Epithelial cell of proximal tubule (primary cell): ENCODE data around the gene RPIA. TPM values are rescaled to one million over a fixed set of nuclear protein-coding genes. Genes with fewer than 3 reads are reported as not detected.

Source experiments
- DNase-seq: peaks from one replicate; pipeline ENCODE4 v3.0.0-alpha.2; 2011; ENCODE audit warnings: low read depth
- H3K4me3 ChIP-seq: 2 replicates; pipeline ENCODE4 v1.5.1; 2011; ENCODE audit warnings: low read depth, mild to moderate bottlenecking, low read length
- total RNA-seq: library from RNA; depleted of rRNA; stranded (reverse); fragments of >200 nt; gene quantifications from 2 replicates; pipeline ENCODE4 v1.2.3, GENCODE V29; 2015
- TF ChIP-seq, protein P1 (sequence below): conservative IDR thresholded peaks from 2 replicates; pipeline ENCODE4 v1.5.1; 2012; ENCODE audit warnings: low read depth, mild to moderate bottlenecking, low read length

Gene RPIA
- total RNA-seq, 1 donor from 2014 or later = 8.0 TPM

DNA sequence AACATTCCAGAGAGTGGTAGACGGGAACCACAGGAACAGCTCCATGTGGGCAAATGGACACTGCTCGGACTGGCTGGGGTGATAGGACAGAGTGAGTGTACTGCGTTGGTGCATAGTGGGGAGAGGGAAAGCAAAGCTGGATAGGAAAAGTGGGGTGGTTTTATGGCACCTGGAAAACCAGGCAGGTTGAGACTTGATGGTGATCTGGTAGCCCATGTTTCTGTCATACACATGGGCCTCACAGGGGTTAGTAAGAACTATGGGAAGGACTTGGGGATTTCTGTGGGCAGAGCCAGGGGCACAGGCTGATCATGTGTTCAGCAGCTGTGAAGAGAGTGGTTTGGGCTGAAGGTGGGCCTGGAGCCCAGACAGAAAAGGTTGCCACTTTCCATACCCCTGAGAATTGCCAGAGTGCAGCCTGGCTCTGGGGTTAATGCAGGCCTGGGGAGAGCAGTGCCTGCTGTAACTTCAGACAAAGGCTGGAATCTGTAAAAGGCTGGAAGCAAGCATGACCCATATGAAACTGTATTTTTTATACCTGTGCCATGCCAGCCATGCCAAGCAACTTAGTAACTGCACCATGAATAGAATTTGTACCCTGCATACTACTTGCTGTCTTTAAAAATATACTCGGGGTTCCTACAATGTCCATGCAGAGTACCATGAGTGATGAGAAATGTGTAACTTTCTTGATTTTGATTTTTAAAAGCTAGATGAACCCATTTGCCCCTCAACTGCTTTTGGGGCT lies 41.9 kb downstream of the RPIA start:
- DNase-seq = no peak
- H3K4me3 ChIP-seq = no peak overlapping the region
- TF ChIP-seq, protein P1, sequence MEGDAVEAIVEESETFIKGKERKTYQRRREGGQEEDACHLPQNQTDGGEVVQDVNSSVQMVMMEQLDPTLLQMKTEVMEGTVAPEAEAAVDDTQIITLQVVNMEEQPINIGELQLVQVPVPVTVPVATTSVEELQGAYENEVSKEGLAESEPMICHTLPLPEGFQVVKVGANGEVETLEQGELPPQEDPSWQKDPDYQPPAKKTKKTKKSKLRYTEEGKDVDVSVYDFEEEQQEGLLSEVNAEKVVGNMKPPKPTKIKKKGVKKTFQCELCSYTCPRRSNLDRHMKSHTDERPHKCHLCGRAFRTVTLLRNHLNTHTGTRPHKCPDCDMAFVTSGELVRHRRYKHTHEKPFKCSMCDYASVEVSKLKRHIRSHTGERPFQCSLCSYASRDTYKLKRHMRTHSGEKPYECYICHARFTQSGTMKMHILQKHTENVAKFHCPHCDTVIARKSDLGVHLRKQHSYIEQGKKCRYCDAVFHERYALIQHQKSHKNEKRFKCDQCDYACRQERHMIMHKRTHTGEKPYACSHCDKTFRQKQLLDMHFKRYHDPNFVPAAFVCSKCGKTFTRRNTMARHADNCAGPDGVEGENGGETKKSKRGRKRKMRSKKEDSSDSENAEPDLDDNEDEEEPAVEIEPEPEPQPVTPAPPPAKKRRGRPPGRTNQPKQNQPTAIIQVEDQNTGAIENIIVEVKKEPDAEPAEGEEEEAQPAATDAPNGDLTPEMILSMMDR = no peak

DNA sequence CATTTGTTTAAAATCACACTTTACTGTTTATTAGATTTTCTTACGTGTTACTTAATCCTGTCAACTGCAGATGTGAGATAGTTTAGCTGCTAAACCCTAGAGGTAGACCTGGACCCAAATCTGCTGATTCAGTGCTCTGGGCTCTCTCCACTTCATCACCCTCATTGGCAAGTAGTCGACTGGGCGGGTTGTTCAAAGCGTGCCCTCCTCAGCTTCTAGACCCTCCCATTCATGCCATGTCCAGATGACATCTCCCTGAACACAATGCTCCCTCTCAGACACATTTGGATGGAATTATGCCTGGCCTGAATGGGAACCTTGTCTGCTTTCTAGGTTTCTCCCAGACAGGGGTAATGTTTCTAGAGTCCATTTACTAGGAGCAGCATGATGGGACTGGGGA lies 43.7 kb downstream of the RPIA start:
- no peak for DNase-seq
- TF ChIP-seq, protein P1 = no peak
- no peak overlapping the region for H3K4me3 ChIP-seq

DNA sequence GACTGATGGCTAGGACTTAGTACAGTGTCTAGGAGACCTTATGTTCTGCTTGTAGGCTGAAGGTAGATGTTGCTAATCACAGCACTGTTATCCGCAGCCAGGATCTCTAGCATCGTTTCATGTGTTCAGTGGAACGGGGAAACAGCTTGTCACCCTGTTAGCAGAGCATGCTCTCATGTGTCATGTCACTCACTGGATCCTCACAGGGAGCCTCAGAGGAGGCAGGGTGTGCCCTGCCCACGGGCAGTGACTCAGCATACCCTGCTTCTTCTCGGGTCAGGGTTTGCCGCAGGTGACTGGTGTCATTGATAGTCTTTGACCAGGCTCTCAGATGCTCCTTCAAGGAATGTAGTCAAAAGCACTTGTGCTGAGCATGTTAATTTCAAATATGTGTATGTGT lies 44.4 kb downstream of the RPIA start:
- DNase-seq = no peak
- TF ChIP-seq, protein P1 = no peak
- no peak overlapping the region for H3K4me3 ChIP-seq

DNA sequence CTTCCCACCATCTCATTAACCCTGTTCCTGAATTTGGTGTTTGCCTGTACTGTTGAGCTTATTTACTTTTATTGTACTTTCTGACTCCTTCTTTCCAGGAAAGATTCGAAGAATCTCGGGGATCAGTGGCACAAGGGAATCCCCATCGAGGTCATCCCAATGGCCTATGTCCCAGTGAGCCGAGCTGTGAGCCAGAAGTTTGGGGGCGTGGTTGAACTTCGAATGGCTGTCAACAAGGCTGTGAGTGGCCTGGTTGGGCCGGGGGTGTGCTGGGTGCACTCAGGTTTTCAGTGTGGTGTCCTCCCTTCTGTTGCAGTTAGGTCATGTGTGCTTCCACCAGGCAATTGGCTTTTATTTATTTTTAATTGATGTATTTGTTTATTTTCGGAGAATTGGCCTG lies 45.0 kb downstream of the RPIA start:
- DNase-seq = no peak
- no peak overlapping the region for H3K4me3 ChIP-seq
- TF ChIP-seq, protein P1 = no peak

DNA sequence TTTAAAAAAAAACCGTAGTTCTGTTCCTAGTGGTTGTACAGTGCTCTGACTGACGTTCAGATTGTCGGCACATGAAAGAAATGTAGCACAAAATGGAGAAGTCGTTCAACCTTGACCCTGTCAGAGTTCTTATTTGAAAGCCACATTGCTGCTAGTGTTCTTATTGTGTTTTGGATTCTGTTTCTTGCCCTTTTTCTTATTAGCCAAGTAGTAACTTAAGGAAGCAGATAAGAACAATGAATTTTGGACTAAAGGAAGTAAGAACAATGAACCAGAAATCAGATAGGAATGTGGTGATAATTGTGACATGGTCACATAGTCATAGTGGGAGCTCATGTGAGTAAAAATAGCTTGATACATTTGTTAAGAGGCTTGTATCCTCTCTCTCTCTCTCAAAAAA lies 45.9 kb downstream of the RPIA start:
- no peak for DNase-seq
- H3K4me3 ChIP-seq = no peak overlapping the region
- TF ChIP-seq, protein P1 = no peak

DNA sequence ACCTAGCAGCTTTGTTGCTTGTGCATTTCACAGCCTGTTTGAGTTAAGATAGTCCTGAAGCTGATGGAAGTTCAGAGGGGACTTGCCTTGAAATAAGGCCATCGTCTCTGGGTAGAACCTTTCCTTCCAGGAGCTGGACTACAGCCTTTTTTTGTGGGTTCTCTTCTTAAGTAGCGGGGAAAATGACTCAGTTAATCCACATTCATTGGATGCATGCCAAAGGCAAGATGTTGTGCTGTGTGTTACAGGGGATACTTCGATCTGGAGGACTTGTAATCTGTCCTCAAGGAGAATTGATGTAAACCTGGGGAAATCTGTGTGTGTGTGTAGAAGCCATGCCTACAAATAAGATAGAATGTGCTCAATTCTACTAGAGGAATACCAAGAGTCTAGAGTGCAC lies 46.8 kb downstream of the RPIA start:
- TF ChIP-seq, protein P1 = no peak
- DNase-seq = no peak
- no peak overlapping the region for H3K4me3 ChIP-seq

DNA sequence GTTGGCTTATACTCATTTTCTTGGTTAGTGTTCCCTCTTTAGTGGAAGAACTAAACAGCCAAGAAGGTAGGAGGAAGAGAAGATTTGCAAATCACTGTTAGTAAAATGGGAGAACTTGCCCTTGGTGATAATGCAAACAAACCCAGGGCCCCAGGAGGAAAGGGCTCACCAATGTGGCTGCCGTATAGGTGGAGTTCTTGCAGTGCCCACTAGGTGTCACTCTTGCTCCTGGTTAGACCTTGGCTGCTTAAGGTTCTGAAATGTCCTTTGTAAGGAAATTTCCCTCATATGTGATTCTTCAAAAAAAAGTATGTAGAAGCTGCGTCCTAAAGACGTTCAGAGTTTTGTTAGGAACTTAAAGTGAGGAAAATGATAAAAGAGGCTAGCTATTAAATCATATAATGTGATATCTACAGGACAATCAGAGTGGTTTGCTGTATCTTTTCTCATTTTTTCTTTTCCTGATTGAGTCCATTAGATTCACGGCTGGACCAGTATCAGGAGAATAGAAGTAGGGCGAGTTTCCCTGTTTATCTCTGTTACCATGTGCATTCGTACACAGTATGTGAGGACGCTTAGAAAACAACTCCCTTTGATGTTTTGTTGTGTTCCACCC lies 48.6 kb downstream of the RPIA start:
- H3K4me3 ChIP-seq = no peak overlapping the region
- TF ChIP-seq, protein P1 = peak; percentile 92
- DNase-seq = no peak
